OCI-LY7 (cell line): ENCODE data around the gene BICD1.

Experiments used
- EZH2phosphoT487 ChIP-seq: fragments of 200-600 bp; sonication (generic); IDR thresholded peaks from 2 replicates; pipeline ENCODE4 v1.6.1; 2018; ENCODE audit warnings: low read depth, borderline replicate concordance, mild to moderate bottlenecking, mixed run types, antibody characterized with exemption, low read length, moderate library complexity, mixed read lengths
- TF ChIP-seq, protein P1 (sequence below): fragments of 200-600 bp; sonication (generic); conservative IDR thresholded peaks from 2 replicates; pipeline ENCODE4 v1.5.1; 2014; ENCODE audit warnings: mild to moderate bottlenecking, antibody characterized with exemption, low read length, moderate library complexity, mixed read lengths

DNA sequence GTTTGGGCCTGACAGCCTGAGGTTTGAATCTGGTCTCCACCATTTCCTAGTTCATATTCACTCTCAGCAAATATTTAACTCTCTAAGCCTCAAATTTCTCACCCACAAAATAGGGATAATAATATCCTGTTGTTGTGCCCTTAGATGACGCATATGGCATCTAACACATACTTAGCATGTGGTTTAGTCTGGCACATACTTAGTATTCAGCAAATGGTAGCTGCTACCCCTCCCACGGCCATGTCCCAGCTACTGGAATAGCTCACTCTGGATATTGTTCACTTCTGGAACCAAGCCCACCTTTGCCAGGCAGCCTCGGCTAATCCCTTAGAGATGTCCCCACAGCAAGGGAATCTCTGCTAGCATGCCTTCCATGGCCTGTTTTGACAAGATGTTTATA is 53.3 kb downstream of the BICD1 start:
- TF ChIP-seq, protein P1, sequence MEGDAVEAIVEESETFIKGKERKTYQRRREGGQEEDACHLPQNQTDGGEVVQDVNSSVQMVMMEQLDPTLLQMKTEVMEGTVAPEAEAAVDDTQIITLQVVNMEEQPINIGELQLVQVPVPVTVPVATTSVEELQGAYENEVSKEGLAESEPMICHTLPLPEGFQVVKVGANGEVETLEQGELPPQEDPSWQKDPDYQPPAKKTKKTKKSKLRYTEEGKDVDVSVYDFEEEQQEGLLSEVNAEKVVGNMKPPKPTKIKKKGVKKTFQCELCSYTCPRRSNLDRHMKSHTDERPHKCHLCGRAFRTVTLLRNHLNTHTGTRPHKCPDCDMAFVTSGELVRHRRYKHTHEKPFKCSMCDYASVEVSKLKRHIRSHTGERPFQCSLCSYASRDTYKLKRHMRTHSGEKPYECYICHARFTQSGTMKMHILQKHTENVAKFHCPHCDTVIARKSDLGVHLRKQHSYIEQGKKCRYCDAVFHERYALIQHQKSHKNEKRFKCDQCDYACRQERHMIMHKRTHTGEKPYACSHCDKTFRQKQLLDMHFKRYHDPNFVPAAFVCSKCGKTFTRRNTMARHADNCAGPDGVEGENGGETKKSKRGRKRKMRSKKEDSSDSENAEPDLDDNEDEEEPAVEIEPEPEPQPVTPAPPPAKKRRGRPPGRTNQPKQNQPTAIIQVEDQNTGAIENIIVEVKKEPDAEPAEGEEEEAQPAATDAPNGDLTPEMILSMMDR = no peak
- no peak for TF ChIP-seq EZH2phosphoT487
